H1 (cell line): ENCODE measurements around the gene MYOM3. TPM values are rescaled to one million over a fixed set of nuclear protein-coding genes. Genes with fewer than 3 reads are reported as not detected.

Experiments
- CTCF ChIA-PET: fragments of 300-600 bp; sonication (Branson Sonifier 250); formaldehyde crosslinking; loops from one replicate; lab custom pipeline; 2021; ENCODE audit not compliant: partially characterized antibody; lab: Charles Lee
- POLR2A ChIA-PET: fragments of 300-600 bp; sonication (Branson Sonifier 250); formaldehyde crosslinking; loops from one replicate; lab custom pipeline; 2021; ENCODE audit warnings: inconsistent platforms; ENCODE audit not compliant: partially characterized antibody; lab: Charles Lee
- DNase-seq, 2 experiments: peaks; one replicate each; pipeline versions ENCODE4 v3.0.0 to v3.0.0-alpha.2; 2010 to 2022; ENCODE audit warnings: low spot score in 2 of 2, low read depth in 1 of 2, mixed read lengths in 1 of 2
- FAIRE-seq: peaks from 2 replicates; lab custom pipeline; 2011; peaks lifted over from hg19 to GRCh38; lab: Jason Lieb, UNC
- H2AFZ ChIP-seq: 2 replicates; pipeline ENCODE4 v1.8.1; 2012; ENCODE audit warnings: low read length, inconsistent platforms
- H2AK5ac ChIP-seq: 2 replicates; pipeline ENCODE4 v1.6.1; 2013; ENCODE audit warnings: low read depth, low read length
- H2BK120ac ChIP-seq: replicated peaks from 2 replicates; pipeline ENCODE3; 2013; ENCODE audit warnings: low read depth, low read length, inconsistent platforms
- H2BK12ac ChIP-seq: 2 replicates; pipeline ENCODE4 v1.6.1; 2013; ENCODE audit warnings: low read depth, low read length
- H2BK15ac ChIP-seq: 2 replicates; pipeline ENCODE4 v1.6.1; 2013; ENCODE audit warnings: low read length
- H2BK20ac ChIP-seq: 2 replicates; pipeline ENCODE4 v1.6.1; 2013; ENCODE audit warnings: low read length
- H2BK5ac ChIP-seq: 2 replicates; pipeline ENCODE4 v1.6.1; 2013; ENCODE audit warnings: low read depth, low read length
- H3K14ac ChIP-seq: 2 replicates; pipeline ENCODE4 v1.6.1; 2013; ENCODE audit warnings: inconsistent platforms; ENCODE audit not compliant: insufficient read length
- H3K18ac ChIP-seq: 2 replicates; pipeline ENCODE4 v1.6.1; 2013; ENCODE audit warnings: low read length; ENCODE audit errors: extremely low read depth
- H3K23ac ChIP-seq: 2 replicates; pipeline ENCODE4 v1.6.1; 2013; ENCODE audit warnings: inconsistent platforms; ENCODE audit not compliant: insufficient read length
- H3K23me2 ChIP-seq: 2 replicates; pipeline ENCODE4 v1.6.1; 2013; ENCODE audit warnings: low read depth, low read length
- H3K27ac ChIP-seq: 2 replicates; pipeline ENCODE4 v1.6.1; 2011; ENCODE audit warnings: low read depth, low read length, inconsistent platforms
- H3K27me3 ChIP-seq, 4 experiments: replicated peaks in 1 of 4; 1 replicate in 1 of 4; 2 replicates in 3 of 4; pipeline versions ENCODE4 v1.6.1 to v1.8.1; 2011 to 2013; ENCODE audit warnings: low read length in 3 of 4, mild to moderate bottlenecking in 3 of 4, inconsistent platforms in 2 of 4, mixed read lengths in 2 of 4, moderate library complexity in 1 of 4; ENCODE audit not compliant: control insufficient read depth in 3 of 4, insufficient read depth in 3 of 4; ENCODE audit errors: extremely low read depth in 1 of 4
- H3K36me3 ChIP-seq, 4 experiments: 2 replicates each; pipeline versions ENCODE4 v1.6.1 to v1.8.1; 2011 to 2013; ENCODE audit warnings: mild to moderate bottlenecking in 4 of 4, low read length in 3 of 4, moderate library complexity in 2 of 4, control low read depth in 1 of 4, inconsistent platforms in 1 of 4; ENCODE audit not compliant: insufficient read depth in 4 of 4, control insufficient read depth in 2 of 4
- H3K4ac ChIP-seq: replicated peaks from 2 replicates; pipeline ENCODE3; 2013; ENCODE audit warnings: low read length, low read depth, mixed read lengths, inconsistent platforms; ENCODE audit not compliant: insufficient read length
- H3K4me1 ChIP-seq, 4 experiments: replicated peaks in 1 of 4; 1 replicate in 1 of 4; 2 replicates in 3 of 4; pipeline versions ENCODE4 v1.6.1 to v1.8.1; 2011 to 2013; ENCODE audit warnings: low read length in 3 of 4, inconsistent platforms in 2 of 4, mixed read lengths in 1 of 4; ENCODE audit not compliant: insufficient read depth in 4 of 4, control insufficient read depth in 3 of 4
- H3K4me2 ChIP-seq, 2 experiments: 2 replicates each; pipeline versions ENCODE4 v1.6.1 to v1.8.1; 2011 to 2013; ENCODE audit warnings: low read depth in 2 of 2, low read length in 2 of 2, control low read depth in 1 of 2, inconsistent platforms in 1 of 2, mild to moderate bottlenecking in 1 of 2; ENCODE audit not compliant: insufficient read depth in 1 of 2
- H3K4me3 ChIP-seq, 4 experiments: fragments of 200-600, 300-600 bp in 1 of 4; sonication (generic), shearing (Covaris generic), sonication (Bioruptor Twin) in 1 of 4; 2 replicates each; pipeline versions ENCODE4 v1.5.1 to v1.8.1; 2011 to 2016; ENCODE audit warnings: low read length in 4 of 4, low read depth in 3 of 4, control low read depth in 2 of 4, inconsistent platforms in 2 of 4, mild to moderate bottlenecking in 2 of 4, mixed read lengths in 1 of 4, moderate library complexity in 1 of 4; ENCODE audit not compliant: insufficient read depth in 2 of 4; ENCODE audit errors: extremely low read depth in 1 of 4
- H3K56ac ChIP-seq: replicated peaks from 2 replicates; pipeline ENCODE3; 2013; ENCODE audit warnings: low read depth, mild to moderate bottlenecking, mixed read lengths, low read length, inconsistent platforms; ENCODE audit not compliant: insufficient read length
- H3K79me1 ChIP-seq: 2 replicates; pipeline ENCODE4 v1.6.1; 2013; ENCODE audit warnings: low read depth, low read length, control low read depth
- H3K79me2 ChIP-seq, 2 experiments: 2 replicates each; pipeline versions ENCODE4 v1.6.1 to v1.8.1; 2012 to 2013; ENCODE audit warnings: low read length in 2 of 2, mild to moderate bottlenecking in 2 of 2, inconsistent platforms in 1 of 2; ENCODE audit not compliant: insufficient read depth in 2 of 2, control insufficient read depth in 1 of 2
- H3K9ac ChIP-seq, 4 experiments: replicated peaks in 1 of 4; 1 replicate in 1 of 4; 2 replicates in 3 of 4; pipeline versions ENCODE4 v1.6.1 to v1.8.1; 2011 to 2013; ENCODE audit warnings: low read depth in 3 of 4, low read length in 3 of 4, control low read depth in 2 of 4, mild to moderate bottlenecking in 2 of 4, moderate library complexity in 2 of 4, inconsistent platforms in 1 of 4; ENCODE audit errors: extremely low read depth in 1 of 4
- H3K9me3 ChIP-seq, 2 experiments: 2 replicates each; pipeline versions ENCODE4 v1.6.1 to v1.8.1; 2012 to 2013; ENCODE audit warnings: mild to moderate bottlenecking in 2 of 2, moderate library complexity in 2 of 2, control low read depth in 1 of 2, inconsistent platforms in 1 of 2, low read depth in 1 of 2, low read length in 1 of 2, mixed read lengths in 1 of 2; ENCODE audit not compliant: insufficient read depth in 2 of 2
- H4K20me1 ChIP-seq, 2 experiments: replicated peaks in 1 of 2; 2 replicates each; pipeline versions ENCODE3 to v1.8.1; 2011 to 2013; ENCODE audit warnings: inconsistent platforms in 2 of 2, low read length in 2 of 2, mild to moderate bottlenecking in 1 of 2; ENCODE audit not compliant: insufficient read depth in 2 of 2, control insufficient read depth in 1 of 2
- H4K5ac ChIP-seq: 2 replicates; pipeline ENCODE4 v1.6.1; 2013; ENCODE audit warnings: low read length, low read depth, mixed read lengths, inconsistent platforms; ENCODE audit not compliant: insufficient read length
- H4K8ac ChIP-seq: 2 replicates; pipeline ENCODE4 v1.8.0; 2013; ENCODE audit warnings: mild to moderate bottlenecking, moderate library complexity, low read length, inconsistent platforms; ENCODE audit not compliant: insufficient read depth; ENCODE audit errors: extremely low read depth
- H4K91ac ChIP-seq: replicated peaks from 2 replicates; pipeline ENCODE3; 2013; ENCODE audit warnings: low read length, mixed read lengths, inconsistent platforms; ENCODE audit not compliant: insufficient read length
- ASH2L ChIP-seq: fragments of 200-600, 300-600 bp; sonication (generic); IDR thresholded peaks from one replicate; pipeline ENCODE4 v1.7.1; 2017; ENCODE audit warnings: low read length
- MAFK ChIP-seq: IDR thresholded peaks from 2 replicates; pipeline ENCODE4 v1.6.1; 2012; ENCODE audit warnings: low read depth, mild to moderate bottlenecking, improper control_type of control experiment, low read length
- SIRT6 ChIP-seq: IDR thresholded peaks from one replicate; pipeline ENCODE4 v1.7.1; 2012; ENCODE audit warnings: low read length, inconsistent platforms
- SP1 ChIP-seq: IDR thresholded peaks from 2 replicates; pipeline ENCODE4 v1.6.1; 2011; ENCODE audit warnings: low read depth, low read length
- TBP ChIP-seq: IDR thresholded peaks from 2 replicates; pipeline ENCODE4 v1.6.1; 2011; ENCODE audit warnings: low read depth, low read length, improper control_type of control experiment
- WGBS, 2 experiments: shearing (Covaris generic) in 1 of 2; methylation state at CpG; one replicate each; pipeline versions ENCODE4 v1.1.6 to v1.1.7; 2013 to 2015; ENCODE audit warnings: low lambda C conversion rate in 2 of 2, mixed read lengths in 2 of 2, inconsistent platforms in 1 of 2, low coverage in 1 of 2, missing lambda C conversion rate in 1 of 2; ENCODE audit not compliant: insufficient replicate concordance in 2 of 2, insufficient coverage in 1 of 2, insufficient read length in 1 of 2; ENCODE audit errors: extremely low coverage in 1 of 2, missing lambda C conversion rate in 1 of 2; 5-methylcytosine and 5-hydroxymethylcytosine counted together
- polyA plus RNA-seq, 7 experiments: library from polyadenylated mRNA; depleted of rRNA in 3 of 7; stranded (reverse) in 5 of 7; unstranded in 2 of 7; fragments of >200 nt in 5 of 7; fragments of 200-250 nt in 2 of 7; gene quantifications; 1 replicate in 5 of 7; 2 replicates in 1 of 7; 4 replicates in 1 of 7; pipeline versions ENCODE4 v1.2.1 to v1.2.3, GENCODE V29; 2011 to 2013; ENCODE audit warnings: missing spikeins in 2 of 7, mixed read lengths in 2 of 7
- total RNA-seq: library from RNA; stranded (reverse); fragmentation: NEBNext Ultra II Directional; extraction: Animal tissue kit (Norgen Biotek cat#: 25700); gene quantifications from 2 replicates; pipeline ENCODE4 v1.2.1, GENCODE V29; 2021

The MYOM3 gene
- total and polyA plus RNA-seq, 2 of the 8 experiments (the other 6 are each of a cell fraction or from before 2014, with no cell fraction given) = 0.08 to 0.09 TPM

GRCh38 chr1:24125456-24125855, 13.5 kb upstream of the MYOM3 start:
- Histone ChIP-seq H2BK5ac (no peak overlapping the region), H3K9me3 (peaks cover 2 to 5% of the 10 kb centered on the region in 2 experiments; a peak in 1 of 4 replicates), H2BK15ac (no peak overlapping the region), H3K4ac (no peak overlapping the region), H2AFZ (no peak overlapping the region), H3K9ac (no peak overlapping the region), H3K79me2 (no peaks in the 10 kb centered on the region), H3K23me2 (no peaks in the 10 kb centered on the region), H2AK5ac (no peak overlapping the region), H3K4me1 (peaks cover 0 to 3% (median under 1%) of the 10 kb centered on the region in 4 experiments; a peak in 4 of 7 replicates), H3K27ac (no peak overlapping the region), H2BK20ac (no peak overlapping the region), H3K36me3 (no peaks in the 10 kb centered on the region), H3K56ac (no peak overlapping the region), H3K79me1 (no peaks in the 10 kb centered on the region), H4K5ac (no peak overlapping the region), H3K27me3 (no peaks in the 10 kb centered on the region; a peak in 3 of 7 replicates), H4K20me1 (no peaks in the 10 kb centered on the region), H3K4me2 (no peak overlapping the region), H3K4me3 (no peak overlapping the region), H3K23ac (no peak overlapping the region), H2BK12ac (no peak overlapping the region)
- 80% methylated on average over 4 of the region's 4 CpGs; no CpG with 5 or more reads in 1 of the 2 experiments for WGBS, 2 experiments
- CTCF ChIA-PET = interaction anchor here (0.9 to 1.7 kb wide), 10 partner anchors 9 to 315 kb away, joined by 3 to 7 read pairs (median 4); partner anchors contain the start of gene MYOM3
- FAIRE-seq (no peak), DNase-seq (no peak)
- TF ChIP-seq SIRT6 (no peak), SP1 (no peak), TBP (no peak), MAFK (no peak), ASH2L (no peak)
- TF ChIP-seq, all 59 proteins: peak for 0
- H3K14ac ChIP-seq = no peak overlapping the region
- H2BK120ac ChIP-seq = no peak overlapping the region
- H4K8ac ChIP-seq = no peak overlapping the region
- no peak overlapping the region for H3K18ac ChIP-seq
- POLR2A ChIA-PET = interaction anchor here (0.7 to 1.9 kb wide), 3 partner anchors 13 to 54 kb away, joined by 3 to 19 read pairs (median 3); no protein-coding TSS in a partner anchor
- no peak overlapping the region for H4K91ac ChIP-seq
